Omental fat pad (tissue), 4 donors: Measurements from ENCODE around the gene TDO2. TPM values are rescaled to one million over a fixed set of nuclear protein-coding genes. Genes with fewer than 3 reads are reported as not detected.

Experiments used
- ATAC-seq: fragments of 150-250 bp; one replicate; pipeline ENCODE4 v1.9.1; 2016; ENCODE audit warnings: mild to moderate bottlenecking, moderate library complexity; ENCODE audit not compliant: low FRiP score
- DNase-seq: peaks from one replicate; pipeline ENCODE4 v3.0.0-alpha.2; 2019; ENCODE audit warnings: low spot score
- CTCF ChIP-seq, 3 donors: fragments of 450-650 bp; IDR thresholded peaks; one replicate each; pipeline ENCODE4 v1.5.1; 2016 to 2017; ENCODE audit warnings: antibody characterized with exemption in 3 of 3, mild to moderate bottlenecking in 3 of 3, moderate library complexity in 2 of 3
- total RNA-seq, 4 donors: library from RNA; depleted of rRNA; stranded (reverse); fragments of >200 nt; gene quantifications; one replicate each; pipeline ENCODE4 v1.1.0, GENCODE V29; 2016

The TDO2 gene
- total RNA-seq: under 1 TPM in 1 of 4 donors, not detected in 3; 0.36 TPM

- no peak for TF ChIP-seq CTCF (IDR thresholded peaks at IDR 0.05)
- DNase-seq (no peak), ATAC-seq (peak; percentile 56)
Observed at GRCh38 chr4:155903453-155903852, at the start of gene TDO2. TSS of gene TDO2 (plus strand) at chr4:155903696. CDS start at chr4:155903759, 63 bp downstream.

- ATAC-seq (no peak), DNase-seq (no peak)
- TF ChIP-seq CTCF (IDR thresholded peaks at IDR 0.05): no peak
Observed at GRCh38 chr4:155854582-155855226, 48.8 kb upstream of the TDO2 start.

GRCh38 chr4:155855897-155856296, 47.6 kb upstream of the TDO2 start:
- DNase-seq (no peak), ATAC-seq (no peak)
- no peak for TF ChIP-seq CTCF (IDR thresholded peaks at IDR 0.05)

GRCh38 chr4:155866177-155866576, 37.3 kb upstream of the TDO2 start, which contains the start of gene ASIC5:
TSS of gene ASIC5 (minus strand) at chr4:155866277. CDS start at chr4:155866226, 51 bp downstream.
- ATAC-seq: no peak
- DNase-seq: no peak
- no peak for TF ChIP-seq CTCF (IDR thresholded peaks at IDR 0.05)

GRCh38 chr4:155875878-155876277, 27.6 kb upstream of the TDO2 start:
- TF ChIP-seq CTCF (IDR thresholded peaks at IDR 0.05): no peak
- DNase-seq (no peak), ATAC-seq (no peak)

GRCh38 chr4:155877971-155878370, 25.5 kb upstream of the TDO2 start:
- no peak for TF ChIP-seq CTCF (IDR thresholded peaks at IDR 0.05)
- no peak for ATAC-seq
- DNase-seq: no peak

GRCh38 chr4:155878611-155879010, 24.9 kb upstream of the TDO2 start:
- TF ChIP-seq CTCF (IDR thresholded peaks at IDR 0.05): no peak

More at GRCh38 chr4:155878611-155879010, 24.9 kb upstream of the TDO2 start:
- DNase-seq (no peak), ATAC-seq (no peak)
